Epithelial cell of prostate (primary cell): ENCODE measurements around the gene PXN.

Source experiments
- DNase-seq: peaks from one replicate; pipeline ENCODE4 v3.0.0-alpha.2; 2011; ENCODE audit warnings: low read depth, low spot score
- H3K27ac ChIP-seq: fragments of 450-650 bp; 2 replicates; pipeline ENCODE4 v1.5.1; 2017; ENCODE audit warnings: mild to moderate bottlenecking

PXN gene

GRCh38 chr12:120190386-120190785 lies 75.1 kb downstream of the PXN start:
- no peak overlapping the region for H3K27ac ChIP-seq
- no peak for DNase-seq

GRCh38 chr12:120186654-120187053 lies 78.9 kb downstream of the PXN start:
- no peak overlapping the region for H3K27ac ChIP-seq
- DNase-seq = no peak

GRCh38 chr12:120183211-120183631 lies 82.3 kb downstream of the PXN start:
- DNase-seq = no peak

GRCh38 chr12:120181991-120182631 lies 83.4 kb downstream of the PXN start:
- DNase-seq = peak; percentile 88
- H3K27ac ChIP-seq = peak overlapping the region; percentile 85

More at GRCh38 chr12:120183211-120183631, 82.3 kb downstream of the PXN start:
- peak overlapping the region; percentile 85 for H3K27ac ChIP-seq

- no peak for DNase-seq
- H3K27ac ChIP-seq = peak overlapping the region; percentile 85
Observed at GRCh38 chr12:120180975-120181374, 84.6 kb downstream of the PXN start.

GRCh38 chr12:120175537-120175936 lies 90.0 kb downstream of the PXN start:
- H3K27ac ChIP-seq = no peak overlapping the region
- DNase-seq = no peak

GRCh38 chr12:120175062-120175461 lies 90.5 kb downstream of the PXN start:
- H3K27ac ChIP-seq = no peak overlapping the region

GRCh38 chr12:120172053-120172452 lies 93.5 kb downstream of the PXN start:
- DNase-seq = no peak
- no peak overlapping the region for H3K27ac ChIP-seq

More at GRCh38 chr12:120175062-120175461, 90.5 kb downstream of the PXN start:
- DNase-seq = no peak

- no peak overlapping the region for H3K27ac ChIP-seq
- DNase-seq = no peak
Observed at GRCh38 chr12:120170631-120171030, 94.9 kb downstream of the PXN start.

GRCh38 chr12:120169946-120170345 lies 95.6 kb downstream of the PXN start:
- no peak overlapping the region for H3K27ac ChIP-seq
- no peak for DNase-seq

GRCh38 chr12:120168337-120168736 lies 97.2 kb downstream of the PXN start:
- DNase-seq = no peak

GRCh38 chr12:120167529-120168095 lies 97.9 kb downstream of the PXN start:
- H3K27ac ChIP-seq = no peak overlapping the region
- no peak for DNase-seq

More at GRCh38 chr12:120168337-120168736, 97.2 kb downstream of the PXN start:
- H3K27ac ChIP-seq = no peak overlapping the region

- H3K27ac ChIP-seq = no peak overlapping the region
- DNase-seq = no peak
Observed at GRCh38 chr12:120164293-120164692, 101.2 kb downstream of the PXN start.

- DNase-seq = no peak
- H3K27ac ChIP-seq = no peak overlapping the region
Observed at GRCh38 chr12:120162763-120163162, 102.8 kb downstream of the PXN start.

GRCh38 chr12:120161852-120162251 lies 103.7 kb downstream of the PXN start:
- DNase-seq = no peak
- no peak overlapping the region for H3K27ac ChIP-seq
